GM12874 (cell line): ENCODE results near the gene ADAMTSL1.

Source experiments
- CTCF ChIP-seq: IDR thresholded peaks from 2 replicates; pipeline ENCODE4 v1.5.1; 2011; ENCODE audit warnings: low read depth, mild to moderate bottlenecking, control low read depth, low read length, moderate library complexity; ENCODE audit not compliant: insufficient read depth

ADAMTSL1 gene

GRCh38 chr9:18495065-18495464 is 21.1 kb downstream of the ADAMTSL1 start:
- TF ChIP-seq CTCF, result no peak

- TF ChIP-seq CTCF, result no peak
Observed at GRCh38 chr9:18496256-18497000, 22.5 kb downstream of the ADAMTSL1 start.

- no peak for TF ChIP-seq CTCF
Observed at GRCh38 chr9:18499062-18499461, 25.1 kb downstream of the ADAMTSL1 start.

DNA sequence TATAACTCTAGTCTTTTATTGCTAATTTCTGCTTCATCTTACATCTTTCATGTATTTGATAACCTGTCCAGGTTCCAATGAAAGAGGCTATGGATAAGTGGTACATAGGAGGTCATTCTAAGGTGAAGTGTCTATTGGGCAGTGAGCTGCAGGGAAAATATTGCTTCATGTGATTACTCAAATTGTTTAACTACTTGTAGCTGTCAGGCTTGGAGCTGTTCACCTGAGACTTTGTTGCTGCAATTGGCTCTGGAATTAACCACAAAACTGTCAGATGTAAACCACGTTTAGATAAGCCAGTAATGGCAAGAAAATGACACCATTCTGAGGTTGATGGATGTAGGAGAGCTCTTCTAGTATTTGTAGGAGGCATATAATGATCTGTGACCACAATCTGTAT is 26.0 kb downstream of the ADAMTSL1 start:
- no peak for TF ChIP-seq CTCF

GRCh38 chr9:18500451-18500850 is 26.5 kb downstream of the ADAMTSL1 start:
- no peak for TF ChIP-seq CTCF

- no peak for TF ChIP-seq CTCF
Observed at GRCh38 chr9:18501949-18502348, 28.0 kb downstream of the ADAMTSL1 start.

DNA sequence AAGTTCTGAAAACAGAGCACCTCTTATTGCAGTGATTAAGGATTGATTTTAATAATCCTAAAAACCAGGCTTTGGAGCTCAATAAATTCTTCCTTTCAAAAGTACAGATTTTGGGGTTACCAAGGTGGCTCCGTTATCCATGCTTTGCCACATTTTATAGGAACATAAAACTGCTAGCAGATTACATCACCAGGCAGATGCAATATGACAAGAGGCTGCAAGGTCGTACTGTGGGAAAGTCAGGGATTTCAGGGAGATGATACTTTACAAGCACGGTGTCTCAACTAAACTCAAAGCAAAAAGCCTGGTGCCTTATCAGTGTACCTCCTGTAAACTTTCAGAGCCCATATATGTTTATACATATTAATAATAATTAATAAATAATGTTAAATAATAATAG is 28.6 kb downstream of the ADAMTSL1 start:
- TF ChIP-seq CTCF, result no peak

- no peak for TF ChIP-seq CTCF
Observed at GRCh38 chr9:18504707-18505106, 30.8 kb downstream of the ADAMTSL1 start.
